ENCODE data around the gene RXFP4.
"Not testable (repeated sequence)": the region's sequence is repeated elsewhere in the genome, so short reads cannot be mapped to it uniquely, and the experiment has no call there.

DNA sequence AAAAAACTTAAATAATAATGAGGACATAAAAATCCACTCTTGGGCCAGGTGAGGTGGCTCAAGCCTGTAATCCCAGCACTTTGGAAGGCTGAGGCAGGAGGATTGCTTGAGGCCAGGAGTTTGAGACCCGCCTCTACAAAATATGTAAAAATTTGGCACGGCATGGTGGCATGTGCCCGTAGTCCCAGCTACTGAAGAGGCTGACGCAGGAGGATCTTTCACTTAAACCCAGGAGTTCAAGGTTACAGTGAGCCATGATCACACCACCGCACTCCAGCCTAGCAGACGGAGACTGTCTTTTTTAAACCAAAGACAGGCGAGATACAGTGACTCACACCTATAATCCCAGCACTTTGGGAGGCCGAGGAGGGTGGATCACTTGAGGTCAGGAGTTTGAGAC, 45.0 kb upstream of the RXFP4 start:
- TF ChIP-seq, protein P1, sequence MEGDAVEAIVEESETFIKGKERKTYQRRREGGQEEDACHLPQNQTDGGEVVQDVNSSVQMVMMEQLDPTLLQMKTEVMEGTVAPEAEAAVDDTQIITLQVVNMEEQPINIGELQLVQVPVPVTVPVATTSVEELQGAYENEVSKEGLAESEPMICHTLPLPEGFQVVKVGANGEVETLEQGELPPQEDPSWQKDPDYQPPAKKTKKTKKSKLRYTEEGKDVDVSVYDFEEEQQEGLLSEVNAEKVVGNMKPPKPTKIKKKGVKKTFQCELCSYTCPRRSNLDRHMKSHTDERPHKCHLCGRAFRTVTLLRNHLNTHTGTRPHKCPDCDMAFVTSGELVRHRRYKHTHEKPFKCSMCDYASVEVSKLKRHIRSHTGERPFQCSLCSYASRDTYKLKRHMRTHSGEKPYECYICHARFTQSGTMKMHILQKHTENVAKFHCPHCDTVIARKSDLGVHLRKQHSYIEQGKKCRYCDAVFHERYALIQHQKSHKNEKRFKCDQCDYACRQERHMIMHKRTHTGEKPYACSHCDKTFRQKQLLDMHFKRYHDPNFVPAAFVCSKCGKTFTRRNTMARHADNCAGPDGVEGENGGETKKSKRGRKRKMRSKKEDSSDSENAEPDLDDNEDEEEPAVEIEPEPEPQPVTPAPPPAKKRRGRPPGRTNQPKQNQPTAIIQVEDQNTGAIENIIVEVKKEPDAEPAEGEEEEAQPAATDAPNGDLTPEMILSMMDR (IDR thresholded peaks at IDR 0.05), result not testable (repeated sequence)
- not testable (repeated sequence) for TF ChIP-seq POLR2A (IDR thresholded peaks at IDR 0.05)

Measured in prostate gland (tissue), 2 donors.